HepG2 (cell line): ENCODE results near the gene KHK. TPM values are rescaled to one million over a fixed set of nuclear protein-coding genes. Genes with fewer than 3 reads are reported as not detected.

ENCODE experiments used
- ATAC-seq: fragments of 200-7000 bp; cut with Tn5 transposase; 3 replicates; pipeline ENCODE4 v1.9.1; 2020; ENCODE audit warnings: mild to moderate bottlenecking, moderate library complexity
- BruUV-seq: library from RNA; stranded (reverse); fragments of 400-500 nt; replicated peaks from 2 replicates; lab custom pipeline; 2021; lab: Mats Ljungman, UMichigan
- CTCF ChIA-PET: fragments of 300-600 bp; formaldehyde crosslinking; extraction: SDS; loops from one replicate; lab custom pipeline; 2021; ENCODE audit warnings: low total read pairs, inconsistent platforms, low intra/inter-chr PET ratio; lab: Yijun Ruan, JAX
- POLR2A ChIA-PET: fragments of 350-600 bp; sonication (Branson Sonifier 250); formaldehyde crosslinking; loops from one replicate; lab custom pipeline; 2020; ENCODE audit warnings: antibody characterized with exemption, inconsistent platforms; lab: Yijun Ruan, JAX
- DNase-seq: peaks from one replicate; pipeline ENCODE4 v3.0.0-alpha.2; 2015; ENCODE audit warnings: low spot score
- FAIRE-seq: peaks from 3 replicates; lab custom pipeline; 2011; peaks lifted over from hg19 to GRCh38; lab: Jason Lieb, UNC
- H2AFZ ChIP-seq: one replicate; pipeline ENCODE4 v1.6.1; 2011; ENCODE audit warnings: low read length, inconsistent platforms
- H3K27ac ChIP-seq: fragments of 300-600 bp; 3 replicates; pipeline ENCODE4 v1.8.0; 2011; ENCODE audit warnings: mixed run types, mild to moderate bottlenecking, mixed read lengths, low read length, inconsistent platforms; ENCODE audit not compliant: insufficient read depth; ENCODE audit errors: extremely low read length
- H3K27me3 ChIP-seq, 2 experiments: fragments of 200-600 bp in 1 of 2; 2 replicates in 1 of 2; 3 replicates in 1 of 2; pipeline versions ENCODE4 v1.6.0 to v1.8.0; 2011; ENCODE audit warnings: low read length in 2 of 2, mild to moderate bottlenecking in 2 of 2, moderate library complexity in 2 of 2, inconsistent platforms in 1 of 2; ENCODE audit not compliant: insufficient read depth in 2 of 2, control insufficient read depth in 1 of 2
- H3K36me3 ChIP-seq, 2 experiments: fragments of 200-600 bp in 1 of 2; replicated peaks in 1 of 2; 2 replicates in 1 of 2; 3 replicates in 1 of 2; pipeline versions ENCODE4 v1.5.1 to v1.8.0; 2011; ENCODE audit warnings: low read length in 2 of 2, inconsistent platforms in 1 of 2; ENCODE audit not compliant: insufficient read depth in 2 of 2, control insufficient read depth in 1 of 2
- H3K4me1 ChIP-seq: 2 replicates; pipeline ENCODE4 v1.5.1; 2012; ENCODE audit warnings: low read length, inconsistent platforms; ENCODE audit not compliant: insufficient read depth
- H3K4me2 ChIP-seq: 2 replicates; pipeline ENCODE4 v1.6.0; 2011; ENCODE audit warnings: low read depth, low read length, inconsistent platforms
- H3K4me3 ChIP-seq, 3 experiments: fragments of 200-600 bp in 1 of 3; sonication (generic), shearing (Covaris generic) in 1 of 3; replicated peaks in 1 of 3; 2 replicates each; pipeline ENCODE4 v1.5.1; 2011 to 2016; ENCODE audit warnings: low read length in 3 of 3, inconsistent platforms in 2 of 3, low read depth in 2 of 3, mild to moderate bottlenecking in 2 of 3, control low read depth in 1 of 3, mixed read lengths in 1 of 3; ENCODE audit not compliant: insufficient read depth in 1 of 3
- H3K79me2 ChIP-seq: one replicate; pipeline ENCODE4 v1.6.1; 2011; ENCODE audit warnings: low read length, inconsistent platforms; ENCODE audit not compliant: insufficient read depth
- H3K9ac ChIP-seq: 2 replicates; pipeline ENCODE4 v1.6.0; 2011; ENCODE audit warnings: mild to moderate bottlenecking, low read depth, low read length, inconsistent platforms; ENCODE audit not compliant: insufficient read depth
- H3K9me3 ChIP-seq: 2 replicates; pipeline ENCODE4 v1.5.1; 2012; ENCODE audit warnings: mild to moderate bottlenecking, low read length
- H4K20me1 ChIP-seq: 2 replicates; pipeline ENCODE4 v1.6.0; 2011; ENCODE audit warnings: inconsistent platforms, mild to moderate bottlenecking, low read length, moderate library complexity; ENCODE audit not compliant: insufficient read depth
- FOXO4 ChIP-seq: sonication (generic); formaldehyde crosslinking; conservative IDR thresholded peaks from 2 replicates; pipeline ENCODE4 v1.8.1; 2023; ENCODE audit warnings: missing genetic modification reagents
- GABPB1 ChIP-seq: IDR thresholded peaks from 2 replicates; pipeline ENCODE4 v1.6.1; 2016; ENCODE audit warnings: mild to moderate bottlenecking, missing genetic modification reagents, moderate library complexity, missing compliant biosample characterization
- JARID2 ChIP-seq: sonication (generic); formaldehyde crosslinking; IDR thresholded peaks from 2 replicates; pipeline ENCODE4 v1.8.1; 2023; ENCODE audit warnings: missing genetic modification reagents, inconsistent platforms; ENCODE audit not compliant: insufficient replicate concordance
- KMT2A ChIP-seq: sonication (generic); formaldehyde crosslinking; IDR thresholded peaks from 2 replicates; pipeline ENCODE4 v1.4.0; 2020; ENCODE audit warnings: missing genetic modification reagents
- MLX ChIP-seq: IDR thresholded peaks from 2 replicates; pipeline ENCODE4 v1.6.1; 2016
- NFATC3 ChIP-seq: sonication (generic); formaldehyde crosslinking; IDR thresholded peaks from 2 replicates; pipeline ENCODE4 v1.5.1; 2020; ENCODE audit warnings: mild to moderate bottlenecking, missing genetic modification reagents
- ONECUT2 ChIP-seq: sonication (generic); formaldehyde crosslinking; IDR thresholded peaks from 2 replicates; pipeline ENCODE4 v1.4.0; 2020; ENCODE audit warnings: missing genetic modification reagents
- SALL1 ChIP-seq: sonication (generic); formaldehyde crosslinking; IDR thresholded peaks from 2 replicates; pipeline ENCODE4 v1.8.0; 2022; ENCODE audit warnings: mild to moderate bottlenecking, missing genetic modification reagents
- SIN3A ChIP-seq: IDR thresholded peaks from 2 replicates; pipeline ENCODE4 v1.6.1; 2011; ENCODE audit warnings: low read depth, mild to moderate bottlenecking, control low read depth, low read length, borderline replicate concordance
- SMAD9 ChIP-seq: sonication (generic); formaldehyde crosslinking; IDR thresholded peaks from 2 replicates; pipeline ENCODE4 v1.5.1; 2020; ENCODE audit warnings: mild to moderate bottlenecking, missing genetic modification reagents
- SOX5 ChIP-seq: IDR thresholded peaks from 2 replicates; pipeline ENCODE4 v1.6.1; 2016; ENCODE audit warnings: borderline replicate concordance
- ZBTB37 ChIP-seq: sonication (generic); formaldehyde crosslinking; IDR thresholded peaks from 2 replicates; pipeline ENCODE4 v1.4.0; 2020; ENCODE audit warnings: mild to moderate bottlenecking, missing genetic modification reagents
- ZBTB8A ChIP-seq: sonication (generic); formaldehyde crosslinking; IDR thresholded peaks from 2 replicates; pipeline ENCODE4 v1.4.0; 2020; ENCODE audit warnings: mild to moderate bottlenecking, low read depth, missing genetic modification reagents, borderline replicate concordance
- ZFP1 ChIP-seq: IDR thresholded peaks from 2 replicates; pipeline ENCODE4 v1.6.1; 2016
- ZFYVE20 ChIP-seq: sonication (generic); formaldehyde crosslinking; IDR thresholded peaks from 2 replicates; pipeline ENCODE4 v1.8.0; 2023; ENCODE audit warnings: low read depth, mild to moderate bottlenecking, moderate library complexity, missing genetic modification reagents, borderline replicate concordance
- ZNF3 ChIP-seq: IDR thresholded peaks from 2 replicates; pipeline ENCODE4 v1.7.0; 2017; ENCODE audit warnings: inconsistent platforms
- ZNF513 ChIP-seq: sonication (generic); formaldehyde crosslinking; conservative IDR thresholded peaks from 2 replicates; pipeline ENCODE4 v1.5.0; 2020; ENCODE audit warnings: missing genetic modification reagents
- ZNF547 ChIP-seq: sonication (generic); formaldehyde crosslinking; IDR thresholded peaks from 2 replicates; pipeline ENCODE4 v1.5.1; 2020; ENCODE audit warnings: mild to moderate bottlenecking, missing genetic modification reagents
- ZNF761 ChIP-seq: sonication (generic); formaldehyde crosslinking; conservative IDR thresholded peaks from 2 replicates; pipeline ENCODE4 v1.4.0; 2020; ENCODE audit warnings: mild to moderate bottlenecking, missing genetic modification reagents
- WGBS: methylation state at CpG from one replicate; pipeline ENCODE4 v1.1.6; 2017; ENCODE audit warnings: low lambda C conversion rate; 5-methylcytosine and 5-hydroxymethylcytosine counted together
- in situ Hi-C: cut with HindIII; loops from 2 replicates; pipeline ENCODE4 v1.10.0; 2017; ENCODE audit warnings: low pct_unique_long_range_greater_than_20kb; ENCODE audit not compliant: extremely low pct_ligation_motif_present
- intact Hi-C: fragments of 100-400 bp; cut with micrococcal nuclease; formaldehyde crosslinking; loops from one replicate; pipeline ENCODE4 v1.10.0; 2022; ENCODE audit not compliant: unreplicated experiment
- polyA plus RNA-seq, 8 experiments: library from polyadenylated mRNA; depleted of rRNA in 3 of 8; stranded (reverse) in 7 of 8; unstranded in 1 of 8; fragments of >200 nt; fragmentation: Illumina TruSeq in 4 of 8; extraction: Trizol in 4 of 8; gene quantifications; 2 replicates each; pipeline versions ENCODE4 v1.2.1 to v1.2.3, GENCODE V29; 2011 to 2016; ENCODE audit warnings: low read depth in 4 of 8, missing spikeins in 1 of 8, mixed read lengths in 1 of 8; ENCODE audit not compliant: insufficient read depth in 1 of 8
- total RNA-seq, 5 experiments: library from RNA; depleted of rRNA; stranded (reverse); fragments of >200 nt; fragmentation: Illumina TruSeq; extraction: Trizol; gene quantifications; 2 replicates each; pipeline ENCODE4 v1.2.3, GENCODE V29; 2016; ENCODE audit warnings: low read depth in 1 of 5

Gene KHK
- total and polyA plus RNA-seq, 2 of the 13 experiments (the other 11 are each of a cell fraction or from before 2014, with no cell fraction given): 40.9 to 99.2 TPM

- Histone ChIP-seq H3K79me2 (no peaks in the 10 kb centered on the region), H3K9ac (peak within 1 kb of the TSS; percentile 52), H3K4me1 (peaks cover 85% of the 10 kb centered on the region), H3K36me3 (no peaks in the 10 kb centered on the region), H2AFZ (no peak within 1 kb of the TSS), H3K27ac (peak within 1 kb of the TSS; percentile 32), H3K4me3 (peak within 1 kb of the TSS; percentile 43 to 65 (median 57); a peak in 5 of 6 replicates), H3K4me2 (peak within 1 kb of the TSS; percentile 72), H4K20me1 (no peaks in the 10 kb centered on the region), H3K9me3 (no peaks in the 10 kb centered on the region), H3K27me3 (peaks cover 0 to 16% of the 10 kb centered on the region in 2 experiments; a peak in 2 of 5 replicates)
- ChIA-PET CTCF (no interaction called here), POLR2A (interaction anchor here (1.1 to 7.1 kb wide), 4 partner anchors 15 to 26 kb away, joined by 4 to 58 read pairs (median 7); partner anchors contain the start of gene AGBL5)
- intact Hi-C loops: loop anchor here (2.0 kb wide), 1 partner anchor 28 kb away; the partner anchor contains the start of gene AGBL5
- in situ Hi-C loops: no loop called here
- BruUV-seq: no TSS peak
- DNase-seq (no peak), FAIRE-seq (no peak), ATAC-seq (peak; percentile 35)
- WGBS: 49% methylated on average over 38 of the region's 41 CpGs
- TF ChIP-seq ZNF513 (CRISPR knock-in tag) (no peak), GABPB1 (0 out of 2 replicates have a peak, but pooled peaks have one; percentile 13), ZFYVE20 (CRISPR knock-in tag) (no peak), ZBTB37 (CRISPR knock-in tag) (no peak), SOX5 (CRISPR knock-in tag) (no peak), JARID2 (CRISPR knock-in tag) (no peak), ONECUT2 (CRISPR knock-in tag) (no peak), MLX (CRISPR knock-in tag) (no peak), FOXO4 (no peak), ZBTB8A (CRISPR knock-in tag) (no peak), KMT2A (CRISPR knock-in tag) (no peak; the same call in 1 of the 2 replicates), SALL1 (CRISPR knock-in tag) (peak; percentile 38), ZNF3 (CRISPR knock-in tag) (no peak), ZNF761 (CRISPR knock-in tag) (no peak), SIN3A (no peak), NFATC3 (CRISPR knock-in tag) (peak; percentile 61; the same call in 1 of the 2 replicates), SMAD9 (CRISPR knock-in tag) (0 out of 2 replicates have a peak, but pooled peaks have one; percentile 61), ZFP1 (CRISPR knock-in tag) (no peak), ZNF547 (CRISPR knock-in tag) (no peak)
Observed at GRCh38 chr2:27078267-27079194, 8.0 kb upstream of the KHK start, which contains the start of gene EMILIN1. Gene EMILIN1 (plus strand): TSS chr2:27078615. CDS start chr2:27079066, 451 bp downstream.
